ENCODE measurements around the gene NUDT17. TPM values are rescaled to one million over a fixed set of nuclear protein-coding genes. Genes with fewer than 3 reads are reported as not detected.

NUDT17 gene
- total RNA-seq, 1 experiment from 2014 or later, result 4.0 TPM

- Mint-ChIP-seq H3K4me1 (peaks cover 6% of the 10 kb centered on the region in 2 experiments; a peak in 2 of 4 replicates), H3K27me3 (ENCODE audit: low read depth) (no peaks in the 10 kb centered on the region; the same call in 1 of the 2 replicates), H3K27ac (peak overlapping the region in 1 of 3 experiments; percentile 11; a peak in 1 of 7 replicates), H3K36me3 (ENCODE audit: insufficient read depth in 1 of 3, low read depth in 3 of 3) (peaks cover 29 to 59% (median 57%) of the 10 kb centered on the region in 3 experiments), H3K4me3 (no peak overlapping the region), H3K9me3 (no peaks in the 10 kb centered on the region)
- no peak overlapping the region for H3K4me2 ChIP-seq (ENCODE audit: insufficient read depth, insufficient read length, low read length)
- no peaks in the 10 kb centered on the region for H4K20me1 ChIP-seq (ENCODE audit: control insufficient read depth, insufficient read depth, insufficient read length)
- no peaks in the 10 kb centered on the region for H3K79me1 ChIP-seq (ENCODE audit: insufficient read depth, low read depth, low read length, poor library complexity, severe bottlenecking)
- no peak overlapping the region for H3K14ac ChIP-seq (ENCODE audit: insufficient read depth, low read length)
- no peak overlapping the region for H3T11ph ChIP-seq (ENCODE audit: low read length)
- DNase-seq, result no peak
- H3K4ac ChIP-seq (ENCODE audit: low read depth, low read length), result no peak overlapping the region
- H4K91ac ChIP-seq (ENCODE audit: insufficient read length, low read depth, low read length), result no peak overlapping the region
- H2AFZ ChIP-seq (ENCODE audit: low read length), result no peak overlapping the region
- no peak overlapping the region for H4K5ac ChIP-seq (ENCODE audit: insufficient read length, low read depth, low read length)
- H3K4me1 ChIP-seq (ENCODE audit: insufficient read depth, low read length), result no peaks in the 10 kb centered on the region
- no peak overlapping the region for H2BK12ac ChIP-seq (ENCODE audit: insufficient read length, low read depth, low read length)
- H4K8ac ChIP-seq (replicated peaks; ENCODE audit: insufficient read length, low read depth, low read length), result no peak overlapping the region
- no peak overlapping the region for H2BK15ac ChIP-seq (ENCODE audit: low read depth, low read length)
- TF ChIP-seq CTCF (conservative IDR thresholded peaks at IDR 0.05), result peak; percentile 83
- H2BK5ac ChIP-seq (ENCODE audit: insufficient read length, low read length), result no peak overlapping the region
- no peaks in the 10 kb centered on the region for H3K9me3 ChIP-seq (ENCODE audit: control insufficient read depth, low read depth, low read length)
- H3K9ac ChIP-seq (ENCODE audit: extremely low read depth, insufficient read length, low read length), result no peak overlapping the region
- no CpG with 5 or more reads among the region's 15 CpGs for WGBS (ENCODE audit: extremely low coverage, insufficient read length, low lambda C conversion rate)
- no peak overlapping the region for H3K23ac ChIP-seq (ENCODE audit: insufficient read length, low read depth, low read length)
- H3K56ac ChIP-seq (ENCODE audit: insufficient read length, low read depth, low read length), result no peak overlapping the region
- H2BK120ac ChIP-seq (ENCODE audit: low read depth, low read length, poor library complexity, severe bottlenecking), result no peak overlapping the region
- no peak overlapping the region for H2BK20ac ChIP-seq (ENCODE audit: low read depth, low read length, poor library complexity, severe bottlenecking)
- H3K18ac ChIP-seq (ENCODE audit: insufficient read length, low read depth, low read length), result no peak overlapping the region
- peaks cover 3% of the 10 kb centered on the region for H3K23me2 ChIP-seq (ENCODE audit: insufficient read length, low read depth, low read length, poor library complexity, severe bottlenecking)
- no peaks in the 10 kb centered on the region for H3K27me3 ChIP-seq (ENCODE audit: insufficient read depth, low read length)
- no peaks in the 10 kb centered on the region for H3K79me2 ChIP-seq (ENCODE audit: insufficient read depth, low read length)
- H2AK5ac ChIP-seq (ENCODE audit: insufficient read length, low read length), result no peak overlapping the region
- no peak overlapping the region for H3K27ac ChIP-seq (ENCODE audit: insufficient read length, low read depth, low read length)
Measured at GRCh38 chr1:145849356-145850160, 4.1 kb downstream of the NUDT17 start.
